HG03045 (cell line): Measurements from ENCODE around the gene PIK3R5.

ENCODE experiments used
- ATAC-seq: cut with Tn5 transposase; IDR thresholded peaks from one replicate; pipeline ENCODE4 v1.9.1; 2021; ENCODE audit warnings: mild to moderate bottlenecking, moderate library complexity; ENCODE audit not compliant: unreplicated experiment

Gene PIK3R5

DNA sequence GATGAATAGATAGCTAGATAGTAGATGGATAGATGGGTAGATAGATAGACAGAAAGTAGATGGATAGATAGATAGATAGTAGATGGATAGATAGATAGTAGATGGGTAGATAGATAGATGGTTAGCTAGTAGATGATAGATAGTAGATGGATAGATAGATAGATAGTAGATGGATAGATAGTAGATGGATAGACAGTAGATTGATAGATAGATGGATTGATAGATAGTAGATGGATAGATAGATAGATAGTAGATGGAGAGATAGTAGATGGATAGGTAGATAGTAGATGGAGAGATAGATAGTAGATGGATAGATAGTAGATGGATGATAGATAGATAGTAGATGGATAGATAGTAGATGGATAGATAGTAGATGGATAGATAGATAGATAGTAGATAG, 40.4 kb downstream of the PIK3R5 start:
- no peak for ATAC-seq

DNA sequence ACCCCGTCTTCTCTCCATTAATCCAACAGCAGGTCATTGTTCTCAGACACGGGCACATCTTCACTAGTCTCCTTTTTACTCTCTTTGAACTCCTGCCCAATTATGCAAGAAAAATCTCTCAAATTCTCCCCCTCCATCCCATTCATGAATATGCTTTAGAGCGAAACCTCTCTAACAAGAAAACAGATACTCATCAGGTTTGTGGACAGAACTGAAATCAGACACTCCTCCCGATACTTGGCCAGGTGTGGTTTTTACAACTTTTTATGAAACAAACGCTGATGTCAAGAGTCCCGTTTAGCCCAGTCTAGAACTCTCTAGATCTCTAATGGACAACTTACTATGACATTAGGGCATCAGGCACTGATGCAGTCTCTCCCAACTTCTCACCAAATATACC, 40.9 kb downstream of the PIK3R5 start:
- ATAC-seq = peak; percentile 74

DNA sequence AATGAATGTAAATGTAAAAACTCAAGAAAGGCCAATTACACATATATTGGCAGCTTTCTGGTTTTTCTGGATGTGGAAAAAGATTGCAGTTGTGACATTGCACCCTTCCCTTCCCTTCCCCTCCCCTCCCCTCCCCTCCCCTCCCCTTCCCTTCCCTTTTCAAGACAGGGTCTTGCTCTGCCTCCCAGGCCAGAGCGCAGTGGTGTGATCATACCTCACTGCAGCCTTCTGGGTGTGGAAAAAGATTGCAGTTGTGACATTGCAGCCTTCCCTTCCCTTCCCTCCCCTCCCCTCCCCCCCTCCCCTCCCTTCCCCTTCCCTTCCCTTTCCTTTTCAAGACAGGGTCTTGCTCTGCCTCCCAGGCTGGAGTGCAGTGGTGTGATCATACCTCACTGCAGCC, 41.7 kb downstream of the PIK3R5 start:
- no peak for ATAC-seq

- ATAC-seq = no peak
Measured at GRCh38 chr17:8922928-8923327, 42.6 kb downstream of the PIK3R5 start.

DNA sequence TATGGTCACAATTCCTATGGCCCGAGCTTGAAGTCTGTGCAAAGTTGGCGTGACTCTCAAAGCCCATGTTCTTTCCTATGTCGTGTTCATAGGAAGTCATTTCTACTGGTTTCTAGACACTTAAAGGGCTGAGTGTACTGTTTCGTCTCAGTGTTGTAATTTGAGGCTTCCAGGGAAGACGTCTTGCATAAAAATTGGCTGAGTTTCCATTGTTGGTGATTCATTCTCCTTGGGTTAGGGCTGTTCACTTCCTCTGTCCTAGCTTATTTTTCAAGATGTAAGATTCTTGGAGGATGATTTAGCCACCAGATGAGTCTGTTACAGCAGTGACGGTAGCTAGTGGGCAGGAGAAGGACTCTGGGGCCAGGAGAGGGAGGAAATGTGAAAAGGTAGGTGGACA, 43.1 kb downstream of the PIK3R5 start:
- no peak for ATAC-seq

- ATAC-seq = no peak
Measured at GRCh38 chr17:8921147-8921546, 44.4 kb downstream of the PIK3R5 start.

- no peak for ATAC-seq
Measured at GRCh38 chr17:8918807-8919465, 46.6 kb downstream of the PIK3R5 start.

DNA sequence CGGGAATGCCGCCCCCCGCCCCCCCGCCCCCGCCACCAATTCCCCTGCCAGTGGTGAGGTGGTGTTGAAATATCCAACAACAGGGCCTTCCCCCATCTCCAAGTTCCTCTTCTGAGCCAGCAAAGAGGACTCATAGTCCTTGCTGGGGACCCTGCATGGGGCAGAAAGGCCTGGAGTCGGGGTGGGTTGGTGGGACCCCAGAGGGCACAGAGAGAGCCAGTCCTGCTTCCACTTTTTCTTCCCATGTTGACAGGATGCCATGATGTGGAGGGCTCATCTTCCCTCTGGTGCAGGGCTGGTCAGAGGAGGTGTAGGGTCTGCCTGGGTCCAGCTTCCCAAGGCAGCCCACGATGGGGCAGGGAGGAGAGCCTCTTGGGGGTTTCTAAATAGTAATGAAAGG, 49.0 kb downstream of the PIK3R5 start:
- no peak for ATAC-seq

- no peak for ATAC-seq
Measured at GRCh38 chr17:8914554-8914953, 51.0 kb downstream of the PIK3R5 start.

DNA sequence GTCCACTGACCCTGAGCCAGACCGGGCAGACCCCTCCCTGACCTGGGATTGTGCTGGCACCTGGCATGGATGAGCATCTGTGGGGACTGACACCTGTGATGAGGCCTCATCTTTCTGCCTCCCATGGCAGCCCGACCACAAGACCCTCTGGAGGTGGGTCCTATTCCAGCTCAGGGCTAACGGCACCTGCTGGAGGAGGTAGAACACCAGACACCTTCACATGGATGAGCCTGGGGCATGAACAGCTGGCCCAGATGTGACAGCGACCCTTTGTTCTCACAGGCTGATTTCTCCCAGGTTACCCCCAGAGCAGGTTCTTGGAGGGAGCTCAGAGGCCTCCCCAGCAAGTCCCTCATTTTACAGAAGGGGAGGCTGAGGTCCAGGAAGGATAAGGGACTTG, 51.6 kb downstream of the PIK3R5 start:
- no peak for ATAC-seq

GRCh38 chr17:8913091-8913490, 52.4 kb downstream of the PIK3R5 start:
- ATAC-seq = no peak

GRCh38 chr17:8912084-8912981, 53.2 kb downstream of the PIK3R5 start:
- ATAC-seq = no peak

GRCh38 chr17:8910969-8911604, 54.4 kb downstream of the PIK3R5 start:
- ATAC-seq = no peak

DNA sequence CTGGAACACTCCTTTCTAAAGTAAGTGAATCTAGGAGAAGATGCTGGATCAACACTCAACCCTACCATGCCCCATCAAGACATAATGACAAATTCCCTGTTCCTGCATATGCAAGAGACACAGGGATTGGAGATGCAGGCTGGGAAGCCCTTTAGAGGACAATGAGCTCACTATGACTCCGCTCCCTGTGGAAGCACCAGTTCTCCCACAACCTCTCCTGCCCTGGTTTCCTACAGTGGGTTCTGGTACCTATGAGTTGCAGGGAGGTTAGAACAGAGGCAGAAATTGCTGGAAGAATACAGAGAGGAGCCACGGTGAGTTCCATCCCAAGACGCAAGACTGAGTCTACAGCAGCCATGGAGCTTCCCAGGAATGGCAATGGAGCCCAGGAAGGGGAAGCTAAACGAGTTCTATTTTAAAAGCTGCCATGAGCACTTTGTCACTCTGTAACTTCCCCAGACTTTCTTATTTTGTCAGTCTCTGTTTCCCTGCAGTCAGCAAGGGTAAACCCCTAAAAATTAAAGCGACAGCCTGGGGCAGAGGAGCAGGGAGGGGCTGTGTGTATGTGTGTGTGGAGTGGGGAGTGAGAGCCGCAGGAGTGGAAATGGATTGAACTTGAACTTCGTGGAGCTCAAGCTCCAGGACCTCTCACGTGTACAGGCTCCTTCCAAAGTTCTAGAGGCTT, 55.8 kb downstream of the PIK3R5 start:
- ATAC-seq = no peak

GRCh38 chr17:8905331-8905730, 60.2 kb downstream of the PIK3R5 start:
- no peak for ATAC-seq

GRCh38 chr17:8904686-8905085, 60.8 kb downstream of the PIK3R5 start:
- no peak for ATAC-seq

- ATAC-seq = no peak
Measured at GRCh38 chr17:8904201-8904600, 61.3 kb downstream of the PIK3R5 start.

DNA sequence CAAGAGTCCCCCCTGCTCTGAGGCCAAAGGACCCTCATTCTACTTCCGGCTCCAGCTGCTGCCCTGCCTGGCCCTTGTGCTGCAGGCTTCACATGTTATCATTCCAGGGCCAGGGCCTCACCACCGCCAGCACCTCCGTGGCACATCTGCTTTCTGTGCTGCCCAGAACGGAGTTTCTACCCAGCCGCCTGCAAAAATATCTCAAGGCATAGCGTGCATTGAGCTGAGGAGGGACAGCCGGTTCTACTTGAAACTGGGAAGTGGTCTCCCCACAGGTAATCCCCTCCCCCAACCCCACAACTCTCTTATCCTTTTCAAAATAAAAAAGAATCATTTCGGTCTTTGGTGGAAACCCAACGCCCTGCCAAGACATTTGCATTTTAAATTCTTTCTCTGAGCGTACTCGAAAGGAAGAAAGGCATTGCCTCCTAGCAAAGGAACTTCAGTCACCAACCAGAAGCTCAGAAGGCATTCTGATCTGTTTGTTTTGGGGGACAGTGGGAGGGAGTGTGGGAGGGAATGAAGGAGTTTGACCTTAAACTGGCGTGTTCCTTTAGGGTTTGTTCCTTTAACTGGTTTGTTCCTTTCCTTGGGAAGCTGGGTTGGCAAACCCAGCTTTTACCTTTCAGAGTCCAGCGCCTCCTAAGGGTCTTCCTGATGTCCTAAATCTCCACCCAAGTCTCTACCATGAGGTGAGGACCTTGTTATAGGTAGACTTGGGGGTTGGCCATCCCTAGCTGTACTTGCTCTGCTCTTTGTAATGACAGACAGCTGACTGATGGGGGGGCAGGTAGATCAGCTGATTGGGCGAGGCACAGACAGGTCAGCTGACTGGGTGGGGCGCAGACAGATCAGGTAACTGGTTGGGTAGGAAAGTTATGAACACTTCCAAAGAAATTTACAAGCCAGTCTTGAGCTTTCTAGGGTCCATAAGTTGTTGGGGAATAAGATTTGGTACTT, 64.6 kb downstream of the PIK3R5 start:
- no peak for ATAC-seq

GRCh38 chr17:8900207-8900606, 65.3 kb downstream of the PIK3R5 start:
- no peak for ATAC-seq

DNA sequence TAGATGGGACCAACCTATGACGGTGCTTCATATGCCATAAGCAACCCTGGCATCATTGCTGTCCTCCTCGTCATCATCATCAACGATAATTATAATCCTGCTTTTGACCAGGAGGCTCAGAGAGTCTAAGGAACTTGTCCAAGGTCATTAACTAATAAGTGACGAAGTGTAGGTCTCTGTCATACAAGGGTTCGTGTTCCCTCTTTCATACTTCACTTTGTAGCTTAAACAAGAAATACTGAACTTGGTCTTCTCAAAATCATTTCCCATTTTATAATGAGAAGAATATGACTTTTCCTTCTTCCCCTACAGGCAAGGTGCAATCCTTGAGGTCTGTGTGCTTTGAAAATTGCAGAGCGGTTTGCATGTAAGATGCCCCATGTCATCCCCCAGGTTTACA, 66.9 kb downstream of the PIK3R5 start:
- no peak for ATAC-seq
